ENCODE measurements around the gene RPL7A. TPM values are rescaled to one million over a fixed set of nuclear protein-coding genes. Genes with fewer than 3 reads are reported as not detected.
A peak's percentile ranks its signal among the peaks of the same experiment; 100 is the strongest.
"Not testable (repeated sequence)": the region's sequence is repeated elsewhere in the genome, so short reads cannot be mapped to it uniquely, and the experiment has no call there.

Gene RPL7A
- total RNA-seq, 1 experiment from 2014 or later: 2,381 TPM

DNA sequence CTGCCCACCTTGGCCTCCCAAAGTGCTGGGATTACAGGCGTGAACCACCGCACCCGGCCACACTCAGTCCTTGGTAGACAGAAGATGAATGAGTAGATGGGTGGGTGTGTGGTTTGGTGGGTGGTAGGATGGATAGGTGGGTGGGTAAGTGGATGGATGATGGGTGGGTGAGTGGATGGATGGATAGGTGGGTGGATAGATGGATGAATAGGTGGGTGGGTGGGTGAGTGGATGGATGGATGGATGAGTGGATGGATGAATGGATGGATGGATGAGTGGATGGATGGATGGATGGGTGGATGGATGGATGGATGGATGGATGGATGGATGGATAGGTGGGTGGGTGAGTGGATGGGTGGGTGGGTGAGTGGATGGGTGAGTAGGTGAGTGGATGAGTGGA is 44.3 kb downstream of the RPL7A start:
- in situ Hi-C loops (cut with HindIII; ENCODE audit: low pct_unique_long_range_greater_than_20kb, low sequenced_read_pairs): not testable (repeated sequence)

GRCh38 chr9:133393399-133393798 is 45.4 kb downstream of the RPL7A start:
- in situ Hi-C loops (cut with HindIII; ENCODE audit: low pct_unique_long_range_greater_than_20kb, low sequenced_read_pairs): no loop called here
- no peak for DNase-seq (ENCODE audit: low read depth, low spot score)

More for the DNA sequence above, 44.3 kb downstream of the RPL7A start:
- not testable (repeated sequence) for DNase-seq (ENCODE audit: low read depth, low spot score)

- DNase-seq (ENCODE audit: low read depth, low spot score): no peak
- in situ Hi-C loops (cut with HindIII; ENCODE audit: low pct_unique_long_range_greater_than_20kb, low sequenced_read_pairs): no loop called here
These were observed 46.8 kb downstream of the RPL7A start for GRCh38 chr9:133394687-133395271.

DNA sequence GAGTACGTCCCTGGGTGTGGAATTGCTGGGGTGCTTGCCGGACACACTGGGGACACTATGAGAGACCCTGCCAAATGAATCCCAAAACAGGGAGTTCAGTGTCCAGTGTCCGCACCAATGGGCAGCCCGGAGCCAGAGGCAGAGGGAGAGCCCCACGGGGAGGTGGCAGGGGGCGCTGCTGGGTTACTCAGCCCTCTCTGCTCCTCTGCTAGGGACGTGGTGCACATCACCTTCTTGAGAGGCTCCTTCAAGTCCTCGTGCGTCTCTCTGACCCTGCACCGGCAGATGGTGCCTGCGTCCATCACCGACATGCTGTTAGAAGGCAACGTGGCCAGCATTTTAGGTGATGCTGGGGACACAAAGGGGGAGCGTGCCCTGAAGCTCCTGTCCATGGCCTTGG is 48.9 kb downstream of the RPL7A start:
- DNase-seq (ENCODE audit: low read depth, low spot score): peak; percentile 54
- in situ Hi-C loops (cut with HindIII; ENCODE audit: low pct_unique_long_range_greater_than_20kb, low sequenced_read_pairs): no loop called here

- DNase-seq (ENCODE audit: low read depth, low spot score): no peak
- in situ Hi-C loops (cut with HindIII; ENCODE audit: low pct_unique_long_range_greater_than_20kb, low sequenced_read_pairs): no loop called here
These were observed 49.4 kb downstream of the RPL7A start for GRCh38 chr9:133397370-133397769.

GRCh38 chr9:133397895-133398294 is 49.9 kb downstream of the RPL7A start:
- in situ Hi-C loops (cut with HindIII; ENCODE audit: low pct_unique_long_range_greater_than_20kb, low sequenced_read_pairs): no loop called here
- no peak for DNase-seq (ENCODE audit: low read depth, low spot score)

DNA sequence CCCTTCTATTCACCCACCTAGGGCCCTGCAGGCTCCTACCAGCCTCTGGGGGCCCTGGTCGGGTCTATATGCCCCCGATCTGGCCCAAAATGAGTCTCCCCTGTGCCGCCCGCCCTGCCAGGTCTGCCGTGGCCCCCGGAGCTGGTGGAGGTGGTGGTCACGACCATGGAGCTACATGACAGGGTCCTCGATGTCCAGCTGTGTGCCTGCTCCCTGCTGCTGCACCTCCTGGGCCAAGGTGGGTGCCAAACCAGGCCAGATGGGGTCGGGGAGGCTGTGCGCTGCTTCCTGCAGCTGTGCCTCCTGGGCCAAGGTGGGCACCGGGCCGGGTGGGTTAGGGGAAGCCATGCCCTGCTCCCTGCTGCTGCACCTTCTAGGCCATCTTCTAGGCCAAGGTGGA is 52.3 kb downstream of the RPL7A start:
- no peak for DNase-seq (ENCODE audit: low read depth, low spot score)
- in situ Hi-C loops (cut with HindIII; ENCODE audit: low pct_unique_long_range_greater_than_20kb, low sequenced_read_pairs): no loop called here

Small RNAs within 50 kb of the gene (small RNA-seq; reads per million reads assigned to genes)
- gene RF00019: 0 reads per million in 2 experiments
- 0 reads per million in 2 experiments for gene SNORD24
- 0 reads per million in 2 experiments for gene SNORD36A
- 0 reads per million in 2 experiments for gene SNORD36B
- 0 reads per million in 2 experiments for gene SNORD36C

Other genes starting within 250 kb of the RPL7A start
- 22.4 and 26.6 TPM in 2 replicates for gene RALGDS, start 227.0 kb upstream of the RPL7A start, total RNA-seq (2014; rRNA removed; shearing (Covaris generic))
- not detected in 2 replicates for gene GBGT1, start 184.3 kb upstream of the RPL7A start, total RNA-seq (2014; rRNA removed; shearing (Covaris generic))
- gene OBP2B, start 139.0 kb upstream of the RPL7A start, total RNA-seq (2014; rRNA removed; shearing (Covaris generic)): not detected in 2 replicates
- gene ABO, start 73.0 kb upstream of the RPL7A start, total RNA-seq (2014; rRNA removed; shearing (Covaris generic)): not detected in 2 replicates
- 28.7 and 32.3 TPM in 2 replicates for gene SURF6, start 12.0 kb upstream of the RPL7A start, total RNA-seq (2014; rRNA removed; shearing (Covaris generic))
- 19.3 and 20.5 TPM in 2 replicates for gene MED22, start 87 bp upstream of the RPL7A start, total RNA-seq (2014; rRNA removed; shearing (Covaris generic))
- 50.3 and 64.2 TPM in 2 replicates for gene SURF1, start 8.3 kb downstream of the RPL7A start, total RNA-seq (2014; rRNA removed; shearing (Covaris generic))
- 35.8 and 39.3 TPM in 2 replicates for gene SURF2, start 8.3 kb downstream of the RPL7A start, total RNA-seq (2014; rRNA removed; shearing (Covaris generic))
- 469 and 490 TPM in 2 replicates for gene SURF4, start 27.8 kb downstream of the RPL7A start, total RNA-seq (2014; rRNA removed; shearing (Covaris generic))
- 1.4 and 1.7 TPM in 2 replicates for gene STKLD1, start 28.1 kb downstream of the RPL7A start, total RNA-seq (2014; rRNA removed; shearing (Covaris generic))
- 27.3 and 29.2 TPM in 2 replicates for gene REXO4, start 69.8 kb downstream of the RPL7A start, total RNA-seq (2014; rRNA removed; shearing (Covaris generic))
- 0.67 and 1.7 TPM in 2 replicates for gene ADAMTS13, start 74.1 kb downstream of the RPL7A start, total RNA-seq (2014; rRNA removed; shearing (Covaris generic))
- gene CACFD1, start 111.8 kb downstream of the RPL7A start, total RNA-seq (2014; rRNA removed; shearing (Covaris generic)): 2.9 and 3.6 TPM in 2 replicates
- gene SLC2A6, start 130.9 kb downstream of the RPL7A start, total RNA-seq (2014; rRNA removed; shearing (Covaris generic)): 5.0 and 7.1 TPM in 2 replicates
- not detected in 2 replicates for gene MYMK, start 176.7 kb downstream of the RPL7A start, total RNA-seq (2014; rRNA removed; shearing (Covaris generic))
- gene ADAMTSL2, start 186.5 kb downstream of the RPL7A start, total RNA-seq (2014; rRNA removed; shearing (Covaris generic)): 0.83 and 1.1 TPM in 2 replicates